ENCODE measurements around the gene DOCK9.

GRCh38 chr13:98803111-98803561 is 174.7 kb downstream of the DOCK9 start:
- TF ChIP-seq CTCF (conservative IDR thresholded peaks at IDR 0.05; ENCODE audit: low read depth, low read length): no peak
- no peak for TF ChIP-seq EZH2phosphoT487 (IDR thresholded peaks at IDR 0.05; ENCODE audit: borderline replicate concordance, low read length)
- TF ChIP-seq EZH2 (IDR thresholded peaks at IDR 0.05; ENCODE audit: low read length, unreplicated experiment): no peak
